ENCODE results near the gene CRYM.

CRYM gene

GRCh38 chr16:21265104-21265837 lies 12.8 kb downstream of the CRYM start:
- no peak overlapping the region for H3K4me3 ChIP-seq (ENCODE audit: insufficient read depth, low read depth, low read length, poor library complexity, severe bottlenecking)
- no peaks in the 10 kb centered on the region for H3K4me1 ChIP-seq (ENCODE audit: control insufficient read depth, insufficient read depth, low read length, poor library complexity, severe bottlenecking)
- no peak for DNase-seq
- H3K27me3 ChIP-seq (replicated peaks; ENCODE audit: control insufficient read depth, insufficient read depth, low read length, poor library complexity, severe bottlenecking): no peaks in the 10 kb centered on the region
- H3K27ac ChIP-seq (ENCODE audit: insufficient read depth, low read length, poor library complexity, severe bottlenecking): no peak overlapping the region
- no peaks in the 10 kb centered on the region for H3K9me3 ChIP-seq (ENCODE audit: control insufficient read depth, low read length)
- H3K36me3 ChIP-seq (ENCODE audit: control insufficient read depth, insufficient read depth, low read length): no peaks in the 10 kb centered on the region

GRCh38 chr16:21264571-21265036 lies 13.5 kb downstream of the CRYM start:
- Histone ChIP-seq H3K36me3 (ENCODE audit: control insufficient read depth, insufficient read depth, low read length) (no peaks in the 10 kb centered on the region), H3K9me3 (ENCODE audit: control insufficient read depth, low read length) (no peaks in the 10 kb centered on the region), H3K4me1 (ENCODE audit: control insufficient read depth, insufficient read depth, low read length, poor library complexity, severe bottlenecking) (no peaks in the 10 kb centered on the region), H3K27me3 (replicated peaks; ENCODE audit: control insufficient read depth, insufficient read depth, low read length, poor library complexity, severe bottlenecking) (no peaks in the 10 kb centered on the region), H3K27ac (ENCODE audit: insufficient read depth, low read length, poor library complexity, severe bottlenecking) (no peak overlapping the region), H3K4me3 (ENCODE audit: insufficient read depth, low read depth, low read length, poor library complexity, severe bottlenecking) (no peak overlapping the region)
- no peak for DNase-seq

- Histone ChIP-seq H3K4me3 (ENCODE audit: insufficient read depth, low read depth, low read length, poor library complexity, severe bottlenecking) (no peak overlapping the region), H3K9me3 (ENCODE audit: control insufficient read depth, low read length) (no peaks in the 10 kb centered on the region), H3K4me1 (ENCODE audit: control insufficient read depth, insufficient read depth, low read length, poor library complexity, severe bottlenecking) (no peaks in the 10 kb centered on the region), H3K27me3 (replicated peaks; ENCODE audit: control insufficient read depth, insufficient read depth, low read length, poor library complexity, severe bottlenecking) (no peaks in the 10 kb centered on the region), H3K27ac (ENCODE audit: insufficient read depth, low read length, poor library complexity, severe bottlenecking) (no peak overlapping the region), H3K36me3 (ENCODE audit: control insufficient read depth, insufficient read depth, low read length) (no peaks in the 10 kb centered on the region)
- DNase-seq: no peak
Observed at GRCh38 chr16:21263640-21264570, 14.2 kb downstream of the CRYM start.

DNA sequence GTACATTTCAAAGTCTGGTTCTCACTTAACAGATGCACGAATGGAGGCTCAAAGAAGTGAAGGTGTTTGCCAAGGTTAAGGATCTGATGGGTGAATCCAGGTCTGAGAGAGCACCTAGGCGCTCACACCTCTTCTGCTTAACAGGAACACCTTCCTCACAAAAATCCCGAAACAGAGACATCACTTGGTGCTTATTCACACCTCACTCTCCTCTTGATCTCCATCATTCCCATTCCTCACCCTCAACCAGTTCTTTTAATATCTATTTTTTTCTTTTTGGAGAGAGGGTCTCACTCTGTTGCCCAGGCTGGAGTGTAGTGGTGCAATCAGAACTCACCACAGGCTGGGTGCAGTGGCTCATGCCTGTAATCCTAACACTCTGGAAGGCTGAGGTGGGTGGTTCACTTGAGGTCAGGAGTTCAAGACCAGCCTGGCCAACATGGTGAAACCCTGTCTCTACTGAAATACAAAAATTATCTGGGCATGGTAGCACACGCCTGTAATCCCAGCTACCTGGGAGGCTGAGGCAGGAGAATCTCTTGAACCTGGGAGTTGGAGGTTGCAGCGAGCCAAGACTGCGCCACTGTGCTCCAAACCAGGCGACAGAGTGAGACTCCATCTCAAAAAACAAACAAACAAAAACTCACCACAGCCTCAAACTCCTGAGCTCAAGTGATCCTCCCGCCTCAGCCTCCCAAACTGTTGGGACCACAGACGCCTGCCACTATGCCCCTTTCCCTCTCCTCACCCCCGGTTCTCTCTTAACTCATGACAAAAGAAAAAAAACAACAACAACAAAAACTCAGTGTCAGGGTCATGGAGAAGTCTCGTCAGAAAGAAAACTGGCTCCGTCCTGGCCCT lies 15.1 kb downstream of the CRYM start:
- no peak overlapping the region for H3K4me3 ChIP-seq (ENCODE audit: insufficient read depth, low read depth, low read length, poor library complexity, severe bottlenecking)
- H3K36me3 ChIP-seq (ENCODE audit: control insufficient read depth, insufficient read depth, low read length): no peaks in the 10 kb centered on the region
- no peak for DNase-seq

DNA sequence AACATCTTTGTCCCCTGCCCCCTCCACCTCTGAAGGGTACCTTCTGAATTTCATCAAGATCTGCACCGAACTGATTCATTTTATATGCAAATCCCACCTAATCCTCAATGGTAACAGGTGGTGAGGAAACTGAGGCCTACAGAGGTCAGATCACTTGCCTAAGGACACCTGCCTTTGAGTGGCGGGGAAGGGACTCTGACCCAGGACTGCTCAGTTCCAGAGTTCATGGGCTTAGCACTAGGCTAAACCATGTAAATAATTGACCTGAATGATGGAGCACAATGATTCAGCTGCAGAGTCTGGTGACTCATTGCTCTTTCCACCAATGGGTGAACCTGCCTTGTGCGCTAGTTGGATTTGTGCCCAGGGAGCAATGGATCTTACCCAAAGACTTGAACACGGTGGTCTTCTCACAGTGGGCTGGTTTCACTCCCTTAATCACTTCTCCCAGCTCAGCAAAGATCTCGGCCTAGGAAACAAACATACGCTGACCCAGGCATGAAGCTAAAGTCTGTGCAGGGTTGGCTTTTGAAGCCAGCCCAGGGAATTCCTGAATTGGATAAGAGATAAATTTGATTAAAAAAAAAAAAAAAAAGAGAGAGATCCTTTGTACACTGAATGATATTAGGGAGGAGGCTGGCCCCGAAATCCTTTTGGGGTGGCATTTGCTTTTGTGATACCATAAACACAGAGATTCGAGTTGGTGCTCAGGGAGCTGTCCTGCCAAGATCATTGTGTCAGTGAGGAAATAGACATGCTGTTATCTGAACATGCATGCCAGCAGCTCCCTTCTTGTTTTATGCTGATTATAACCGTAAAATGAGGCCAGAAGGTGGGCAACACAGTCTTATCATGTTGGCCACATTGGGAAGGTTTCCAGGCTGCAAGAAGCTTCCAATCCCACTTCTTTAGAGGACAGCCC lies 17.0 kb downstream of the CRYM start:
- Histone ChIP-seq H3K27me3 (replicated peaks; ENCODE audit: control insufficient read depth, insufficient read depth, low read length, poor library complexity, severe bottlenecking) (no peaks in the 10 kb centered on the region), H3K9me3 (ENCODE audit: control insufficient read depth, low read length) (no peaks in the 10 kb centered on the region), H3K27ac (ENCODE audit: insufficient read depth, low read length, poor library complexity, severe bottlenecking) (no peak overlapping the region), H3K4me1 (ENCODE audit: control insufficient read depth, insufficient read depth, low read length, poor library complexity, severe bottlenecking) (no peaks in the 10 kb centered on the region), H3K4me3 (ENCODE audit: insufficient read depth, low read depth, low read length, poor library complexity, severe bottlenecking) (no peak overlapping the region), H3K36me3 (ENCODE audit: control insufficient read depth, insufficient read depth, low read length) (no peaks in the 10 kb centered on the region)
- DNase-seq: no peak

More for the DNA sequence above, 15.1 kb downstream of the CRYM start:
- Histone ChIP-seq H3K27ac (ENCODE audit: insufficient read depth, low read length, poor library complexity, severe bottlenecking) (no peak overlapping the region), H3K27me3 (replicated peaks; ENCODE audit: control insufficient read depth, insufficient read depth, low read length, poor library complexity, severe bottlenecking) (no peaks in the 10 kb centered on the region), H3K4me1 (ENCODE audit: control insufficient read depth, insufficient read depth, low read length, poor library complexity, severe bottlenecking) (no peaks in the 10 kb centered on the region), H3K9me3 (ENCODE audit: control insufficient read depth, low read length) (no peaks in the 10 kb centered on the region)

- no peak overlapping the region for H3K27ac ChIP-seq (ENCODE audit: insufficient read depth, low read length, poor library complexity, severe bottlenecking)
- no peak for DNase-seq
- no peaks in the 10 kb centered on the region for H3K9me3 ChIP-seq (ENCODE audit: control insufficient read depth, low read length)
- no peaks in the 10 kb centered on the region for H3K4me1 ChIP-seq (ENCODE audit: control insufficient read depth, insufficient read depth, low read length, poor library complexity, severe bottlenecking)
- H3K36me3 ChIP-seq (ENCODE audit: control insufficient read depth, insufficient read depth, low read length): no peaks in the 10 kb centered on the region
- peaks cover 5% of the 10 kb centered on the region for H3K27me3 ChIP-seq (replicated peaks; ENCODE audit: control insufficient read depth, insufficient read depth, low read length, poor library complexity, severe bottlenecking)
- no peak overlapping the region for H3K4me3 ChIP-seq (ENCODE audit: insufficient read depth, low read depth, low read length, poor library complexity, severe bottlenecking)
Observed at GRCh38 chr16:21257284-21257683, 20.8 kb downstream of the CRYM start.

DNA sequence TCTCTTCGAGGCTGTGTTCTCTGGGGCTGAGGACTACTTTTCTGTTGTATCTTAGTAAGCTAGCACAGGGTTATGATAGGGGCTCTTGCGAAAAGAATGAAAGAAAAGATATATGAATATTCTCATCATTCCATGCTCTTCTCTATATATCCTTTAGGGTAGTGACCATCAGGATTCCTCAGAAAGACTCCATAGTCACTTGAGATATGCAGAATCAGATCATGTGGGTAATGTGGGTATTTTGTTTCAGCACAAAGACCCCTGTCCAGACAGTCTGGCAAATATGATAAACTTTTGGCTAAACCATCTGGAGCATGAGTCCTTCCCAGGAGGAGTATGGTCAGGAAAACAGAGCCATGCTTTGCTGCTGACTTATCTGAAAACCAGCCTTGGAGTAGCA lies 21.5 kb downstream of the CRYM start:
- no peaks in the 10 kb centered on the region for H3K36me3 ChIP-seq (ENCODE audit: control insufficient read depth, insufficient read depth, low read length)
- DNase-seq: no peak
- no peaks in the 10 kb centered on the region for H3K4me1 ChIP-seq (ENCODE audit: control insufficient read depth, insufficient read depth, low read length, poor library complexity, severe bottlenecking)
- H3K4me3 ChIP-seq (ENCODE audit: insufficient read depth, low read depth, low read length, poor library complexity, severe bottlenecking): no peak overlapping the region
- peaks cover 5% of the 10 kb centered on the region for H3K27me3 ChIP-seq (replicated peaks; ENCODE audit: control insufficient read depth, insufficient read depth, low read length, poor library complexity, severe bottlenecking)
- H3K27ac ChIP-seq (ENCODE audit: insufficient read depth, low read length, poor library complexity, severe bottlenecking): no peak overlapping the region
- no peaks in the 10 kb centered on the region for H3K9me3 ChIP-seq (ENCODE audit: control insufficient read depth, low read length)

- Histone ChIP-seq H3K36me3 (ENCODE audit: control insufficient read depth, insufficient read depth, low read length) (no peaks in the 10 kb centered on the region), H3K27me3 (replicated peaks; ENCODE audit: control insufficient read depth, insufficient read depth, low read length, poor library complexity, severe bottlenecking) (peaks cover 5% of the 10 kb centered on the region), H3K27ac (ENCODE audit: insufficient read depth, low read length, poor library complexity, severe bottlenecking) (no peak overlapping the region), H3K4me1 (ENCODE audit: control insufficient read depth, insufficient read depth, low read length, poor library complexity, severe bottlenecking) (no peaks in the 10 kb centered on the region), H3K9me3 (ENCODE audit: control insufficient read depth, low read length) (no peaks in the 10 kb centered on the region), H3K4me3 (ENCODE audit: insufficient read depth, low read depth, low read length, poor library complexity, severe bottlenecking) (no peak overlapping the region)
- DNase-seq: no peak
Observed at GRCh38 chr16:21253470-21253869, 24.6 kb downstream of the CRYM start.

All from effector memory CD4-positive, alpha-beta T cell (primary cell).